Activated T-cell treated with anti-CD3 and anti-CD28 coated beads for 1 hour (primary cell): ENCODE data around the gene NEO1.
"Not testable (repeated sequence)": the region's sequence is repeated elsewhere in the genome, so short reads cannot be mapped to it uniquely, and the experiment has no call there.

Source experiments
- DNase-seq: peaks from one replicate; pipeline ENCODE4 v3.0.0-alpha.2; 2020; ENCODE audit warnings: low read depth

Gene NEO1

GRCh38 chr15:73264881-73265280 lies 212.6 kb downstream of the NEO1 start:
- no peak for DNase-seq

GRCh38 chr15:73265536-73266153 lies 213.4 kb downstream of the NEO1 start:
- DNase-seq: peak; percentile 16

DNA sequence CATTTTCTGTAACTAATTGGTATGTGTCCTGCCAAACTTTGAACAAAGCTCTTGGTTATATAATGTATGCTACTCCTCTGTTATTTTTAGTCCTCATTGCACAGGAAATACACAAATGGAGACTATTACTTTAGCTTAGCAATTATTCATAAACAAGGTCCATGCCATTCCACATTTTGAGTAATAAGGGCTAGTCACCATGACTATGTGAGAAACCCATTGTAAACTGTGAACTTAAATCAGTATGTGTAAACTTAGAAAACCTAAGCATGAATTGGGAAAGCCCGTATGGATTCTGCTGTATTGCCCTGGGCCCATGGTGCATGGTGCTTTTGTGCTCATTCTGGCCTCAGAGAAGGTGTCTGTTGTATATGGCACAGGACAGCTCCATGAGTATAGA lies 216.2 kb downstream of the NEO1 start:
- DNase-seq: no peak

DNA sequence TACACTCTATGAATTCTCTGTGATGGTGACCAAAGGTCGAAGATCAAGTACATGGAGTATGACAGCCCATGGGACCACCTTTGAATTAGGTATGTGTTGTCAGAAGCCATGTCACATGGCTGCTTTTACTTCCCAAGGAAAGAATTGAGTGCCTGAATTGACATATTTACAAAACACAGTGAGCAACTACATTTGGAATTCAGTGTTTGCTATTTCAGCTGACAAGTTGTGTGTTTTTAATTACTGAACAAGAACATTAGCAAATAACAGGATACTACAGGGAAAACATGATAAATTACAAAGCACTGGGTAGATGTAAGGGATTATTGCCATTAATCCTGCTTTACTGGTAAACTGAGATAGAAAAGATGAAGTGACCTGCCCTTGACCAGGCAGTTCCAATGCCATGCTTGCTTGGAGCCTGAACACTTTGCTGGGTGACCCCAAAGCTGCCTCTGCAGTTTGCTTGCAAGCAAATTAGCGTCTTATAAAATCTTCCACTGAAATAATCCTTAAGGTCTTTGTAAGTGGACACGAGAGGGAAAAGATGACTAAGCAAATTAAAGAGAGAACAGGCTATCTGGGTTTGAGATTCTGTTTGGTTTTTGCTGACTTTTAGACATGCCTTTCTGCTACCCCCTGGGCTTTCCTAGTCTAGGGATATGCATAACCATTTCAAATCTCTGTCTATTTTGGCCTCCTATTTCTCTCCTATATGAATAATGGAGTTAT lies 218.3 kb downstream of the NEO1 start:
- DNase-seq: no peak

GRCh38 chr15:73273181-73274002 lies 221.1 kb downstream of the NEO1 start:
- DNase-seq: peak; percentile 12

- DNase-seq: no peak
These were observed 223.6 kb downstream of the NEO1 start for GRCh38 chr15:73275862-73276261.

GRCh38 chr15:73282567-73283365 lies 230.5 kb downstream of the NEO1 start:
- DNase-seq: no peak

DNA sequence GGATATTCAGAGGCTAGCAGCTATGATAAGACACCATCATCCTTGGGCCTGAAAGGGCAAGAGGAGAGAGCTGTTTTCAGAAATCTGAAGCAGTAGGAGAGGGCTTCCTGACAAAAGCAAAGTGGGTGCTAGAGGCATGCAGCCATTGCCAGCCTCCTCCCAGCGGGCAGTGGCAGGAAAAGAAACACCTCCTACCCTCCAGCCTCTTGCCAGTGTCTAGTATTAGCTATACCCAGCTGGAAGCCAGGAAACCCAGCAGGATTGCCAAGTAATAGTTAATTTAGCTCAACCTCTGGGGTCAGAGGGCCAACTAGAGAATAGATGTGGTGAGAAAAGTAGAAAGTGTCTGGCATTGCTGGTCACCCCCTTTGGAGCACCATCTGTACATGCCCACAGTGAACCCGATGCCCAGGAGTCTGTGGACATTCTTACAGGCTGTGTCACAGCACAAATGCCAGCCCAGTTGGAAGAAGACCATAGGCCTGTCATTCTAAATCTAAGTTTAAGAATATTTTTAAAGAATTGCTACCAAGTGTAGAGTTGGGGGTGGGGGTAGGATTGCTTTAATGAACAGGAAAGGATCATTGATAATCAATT lies 231.2 kb downstream of the NEO1 start:
- no peak for DNase-seq

DNA sequence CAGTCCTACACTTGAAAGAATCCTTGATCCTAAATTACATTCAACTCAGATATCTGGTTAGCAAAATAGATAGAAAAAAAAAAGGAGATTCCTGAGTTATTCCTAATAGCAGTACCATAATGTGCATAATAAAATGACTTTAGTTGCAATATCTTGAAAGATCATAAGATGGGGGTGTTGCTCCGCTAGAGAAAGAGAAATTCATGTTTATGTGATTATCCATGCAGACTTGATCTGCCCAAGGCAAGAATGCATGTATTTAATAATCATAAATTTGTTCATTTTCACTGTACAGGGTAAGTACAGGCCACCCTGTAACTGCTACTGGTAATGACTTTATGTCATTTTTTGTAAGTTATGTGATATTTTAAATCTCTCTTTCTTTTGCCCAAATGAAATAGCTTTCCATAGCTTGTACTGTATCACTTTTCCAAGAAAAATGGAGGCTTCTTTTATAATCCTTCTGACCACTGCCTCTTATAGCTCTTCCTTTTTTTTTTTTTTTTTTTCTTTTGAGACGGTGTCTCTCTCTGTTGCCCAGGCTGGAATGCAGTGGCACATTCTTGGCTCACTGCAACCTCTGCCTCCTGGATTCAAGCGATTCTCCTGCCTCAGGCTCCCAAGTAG lies 231.9 kb downstream of the NEO1 start:
- DNase-seq: no peak

DNA sequence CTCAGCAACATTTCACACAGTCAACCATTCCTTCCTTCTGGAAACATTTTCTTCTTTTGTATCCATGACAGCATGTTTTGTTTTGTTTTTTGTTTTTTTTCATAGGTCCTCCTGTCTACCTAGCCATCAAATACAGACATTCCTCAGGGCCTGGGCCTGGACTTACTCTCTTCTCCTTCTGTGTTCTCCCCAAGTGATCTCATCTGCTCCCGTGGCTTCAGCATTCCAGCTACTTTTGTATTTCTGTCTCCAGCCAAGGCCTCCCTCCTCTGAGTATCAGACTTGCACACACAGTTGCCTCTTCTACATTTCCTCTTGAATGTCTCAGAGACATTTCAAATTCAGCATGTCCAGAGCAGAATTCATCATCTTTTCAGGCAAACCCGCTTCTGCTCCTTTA lies 234.0 kb downstream of the NEO1 start:
- no peak for DNase-seq

- DNase-seq: no peak
These were observed 234.8 kb downstream of the NEO1 start for GRCh38 chr15:73287019-73287418.

- DNase-seq: no peak
These were observed 239.2 kb downstream of the NEO1 start for GRCh38 chr15:73291441-73291840.

GRCh38 chr15:73293773-73294172 lies 241.5 kb downstream of the NEO1 start:
- DNase-seq: no peak

GRCh38 chr15:73295630-73296286 lies 243.5 kb downstream of the NEO1 start:
- no peak for DNase-seq

DNA sequence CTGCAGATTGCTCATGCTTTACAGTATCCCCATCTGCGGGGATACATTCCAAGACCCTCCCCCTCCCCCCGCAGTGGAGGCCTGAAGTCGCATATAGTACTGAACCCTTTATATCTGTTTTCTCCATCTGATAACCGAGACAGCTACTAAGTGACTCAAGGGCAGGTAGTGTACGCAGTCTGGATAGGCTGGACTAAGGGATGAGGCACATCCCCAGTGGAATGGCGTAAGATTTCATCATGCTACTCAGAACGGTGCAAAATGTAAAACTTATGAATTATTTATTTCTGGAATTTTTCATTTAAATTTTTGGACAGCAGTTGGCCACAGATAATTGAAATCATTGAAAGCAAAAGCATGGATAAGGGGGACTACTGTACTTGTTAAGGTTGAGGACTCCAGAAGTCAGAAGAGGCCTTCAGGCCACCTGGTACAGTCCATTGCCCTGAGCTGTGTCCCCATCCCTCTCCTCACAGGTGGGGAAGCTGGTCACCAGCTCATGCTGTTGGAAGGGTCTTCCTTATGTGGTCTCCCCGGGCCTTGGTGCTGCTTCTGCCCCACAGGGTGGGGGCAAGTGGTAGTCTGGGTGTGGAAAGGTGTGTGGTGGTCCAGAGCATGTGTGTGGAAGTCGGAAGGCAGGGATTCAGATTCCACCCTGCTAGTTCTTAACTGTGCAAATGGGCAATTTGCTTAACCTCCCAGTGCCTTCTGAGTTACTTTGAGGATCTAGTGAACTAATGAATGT lies 244.5 kb downstream of the NEO1 start:
- no peak for DNase-seq

DNA sequence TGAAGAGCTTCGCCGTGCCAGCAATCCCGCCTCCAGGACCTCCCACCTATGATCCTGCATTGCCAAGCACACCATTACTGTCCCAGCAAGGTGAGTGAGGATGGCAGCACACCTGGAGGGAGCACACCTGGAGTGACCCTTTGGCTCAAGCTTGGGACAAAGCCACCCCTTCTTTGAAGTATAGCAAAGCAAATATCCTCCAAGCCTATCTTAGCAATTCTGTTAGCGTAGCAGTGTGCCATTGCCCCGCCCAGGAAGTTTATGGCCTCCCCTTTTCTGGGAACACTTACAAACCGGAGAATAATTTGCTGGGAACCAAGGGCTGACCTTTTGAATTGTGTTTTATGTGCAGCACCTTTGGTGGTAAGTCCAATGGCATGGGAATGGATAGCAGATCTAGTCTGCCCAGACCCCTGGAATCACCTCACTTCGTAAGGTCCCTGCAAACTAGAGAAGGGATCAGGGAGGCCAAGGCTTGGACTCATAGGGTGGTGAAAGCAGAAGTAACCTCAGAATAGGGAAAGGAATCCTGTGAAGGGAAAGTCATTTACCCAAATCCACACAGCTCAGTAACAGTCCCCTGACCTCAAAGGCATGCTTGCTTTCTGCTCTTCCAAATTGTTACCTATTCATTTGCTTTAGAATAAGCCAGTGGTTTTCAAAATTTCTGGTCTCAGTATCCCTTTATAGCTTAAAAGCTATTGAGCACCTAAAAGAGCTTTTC lies 246.4 kb downstream of the NEO1 start:
- no peak for DNase-seq

DNA sequence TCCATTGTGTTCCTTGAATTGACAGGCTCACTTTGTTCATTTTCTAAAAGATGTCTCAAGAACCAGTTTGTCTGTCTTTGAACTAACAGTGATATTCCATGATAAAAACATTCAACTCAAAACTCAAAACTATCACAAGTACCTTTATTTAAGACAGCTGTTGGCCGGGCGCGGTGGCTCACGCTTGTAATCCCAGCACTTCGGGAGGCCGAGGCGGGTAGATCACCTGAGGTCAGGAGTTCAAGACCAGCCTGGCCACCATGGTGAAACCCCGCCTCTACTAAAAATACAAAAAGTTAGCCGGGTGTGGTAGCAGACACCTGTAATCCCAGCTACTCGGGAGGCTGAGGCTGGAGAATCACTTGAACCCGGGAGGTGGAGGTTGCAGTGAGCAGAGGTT lies 248.0 kb downstream of the NEO1 start:
- DNase-seq: not testable (repeated sequence)

DNA sequence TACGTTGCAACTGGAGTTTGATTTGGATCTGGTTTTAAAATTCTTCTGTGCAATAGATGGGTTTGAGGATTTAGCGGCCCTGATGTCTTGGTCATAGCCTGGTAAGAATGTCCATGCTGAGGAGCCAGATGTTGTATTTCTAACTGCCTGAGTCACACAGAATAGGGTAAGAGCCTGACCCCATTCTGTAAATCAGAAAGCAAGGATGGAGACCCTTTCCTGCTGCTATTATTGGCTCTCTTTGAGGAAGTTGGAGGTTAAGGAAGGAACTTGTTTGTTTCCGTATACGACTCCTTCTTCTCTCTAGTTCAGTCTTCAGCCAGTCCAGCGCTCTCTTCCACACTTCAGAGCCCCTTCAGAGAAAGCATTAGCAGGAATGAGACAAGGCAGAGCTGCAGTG lies 251.4 kb downstream of the NEO1 start:
- no peak for DNase-seq
